GM13977 (cell line): ENCODE results near the gene GLRX2.

Experiments used
- DNase-seq: peaks from one replicate; pipeline ENCODE4 v3.0.0; 2012; ENCODE audit warnings: low spot score
- CTCF ChIP-seq: IDR thresholded peaks from 2 replicates; pipeline ENCODE4 v1.5.1; 2012; ENCODE audit warnings: mild to moderate bottlenecking, control low read depth; ENCODE audit not compliant: insufficient read depth; ENCODE audit errors: extremely low read depth, missing control alignments
- in situ Hi-C: fragments of 300-500 bp; cut with MboI; formaldehyde crosslinking; loops from one replicate; pipeline ENCODE4 v1.12.0; 2022; ENCODE audit warnings: low sequenced_read_pairs, low pct_unique_long_range_greater_than_20kb, mixed read lengths, inconsistent platforms; ENCODE audit not compliant: unreplicated experiment

The GLRX2 gene

DNA sequence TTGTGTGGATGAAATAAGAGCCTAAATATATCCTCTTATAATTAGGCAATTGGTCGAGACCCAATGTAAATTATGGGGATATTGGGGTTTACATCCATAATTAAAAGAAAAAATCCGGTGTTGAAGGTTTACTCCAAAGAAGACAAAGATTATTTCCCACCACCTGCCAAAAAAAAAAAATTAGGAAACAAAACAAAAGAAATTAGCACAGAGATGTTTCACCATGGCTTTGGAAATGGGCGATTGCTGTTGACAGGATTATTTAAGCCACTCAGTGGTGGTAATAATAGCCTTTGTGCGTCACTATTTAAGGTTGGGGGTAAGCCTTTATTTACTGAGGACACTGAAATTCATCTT lies 585 bp upstream of the GLRX2 start:
- in situ Hi-C loops: no loop called here
- no peak for DNase-seq
- TF ChIP-seq CTCF: no peak

- peak; percentile 60 for DNase-seq
- TF ChIP-seq CTCF: no peak
- in situ Hi-C loops: no loop called here
Observed at GRCh38 chr1:193104502-193104906, 710 bp downstream of the GLRX2 start.

DNA sequence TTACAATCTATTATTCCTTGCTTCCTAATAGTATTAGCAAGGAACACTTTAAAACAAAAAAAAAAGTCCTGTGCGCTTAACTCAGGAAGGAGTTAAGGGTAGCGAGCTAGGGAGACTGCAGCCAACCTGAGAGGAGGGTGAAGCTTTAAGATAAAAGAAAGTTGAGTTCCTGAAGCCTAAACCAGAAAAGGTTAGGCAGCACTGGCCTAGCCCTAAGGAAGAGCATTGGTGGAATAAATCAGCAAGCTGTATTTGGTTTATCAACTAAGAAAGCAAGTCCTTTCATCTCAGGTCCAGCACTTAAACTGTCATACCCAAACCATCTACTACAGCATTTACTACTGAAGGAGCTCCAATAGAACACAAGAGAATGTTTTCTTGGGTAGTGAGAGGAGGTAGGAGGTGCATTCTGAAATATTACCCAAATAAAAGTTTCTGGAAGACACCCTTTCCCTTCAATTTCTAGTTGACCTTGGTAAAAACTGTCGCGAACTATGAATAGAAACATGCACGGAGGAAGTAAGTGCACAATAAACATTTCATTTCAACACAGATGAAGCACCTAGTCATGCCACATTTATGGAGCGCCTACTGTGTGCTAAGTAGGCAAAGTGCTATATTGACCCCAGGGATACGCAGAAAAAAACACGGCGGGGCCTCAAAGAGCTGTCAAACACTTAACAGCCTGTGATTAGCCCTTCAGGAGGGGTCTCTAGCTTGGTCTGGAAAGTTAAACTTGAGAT lies 1.3 kb downstream of the GLRX2 start:
- peak; percentile 31 for DNase-seq
- in situ Hi-C loops: no loop called here
- TF ChIP-seq CTCF: no peak

GRCh38 chr1:193102662-193103061 lies 2.6 kb downstream of the GLRX2 start:
- no peak for TF ChIP-seq CTCF
- in situ Hi-C loops: no loop called here

GRCh38 chr1:193094112-193094511 lies 11.1 kb downstream of the GLRX2 start:
- TF ChIP-seq CTCF: no peak
- DNase-seq: no peak
- in situ Hi-C loops: no loop called here

More at GRCh38 chr1:193102662-193103061, 2.6 kb downstream of the GLRX2 start:
- DNase-seq: no peak

DNA sequence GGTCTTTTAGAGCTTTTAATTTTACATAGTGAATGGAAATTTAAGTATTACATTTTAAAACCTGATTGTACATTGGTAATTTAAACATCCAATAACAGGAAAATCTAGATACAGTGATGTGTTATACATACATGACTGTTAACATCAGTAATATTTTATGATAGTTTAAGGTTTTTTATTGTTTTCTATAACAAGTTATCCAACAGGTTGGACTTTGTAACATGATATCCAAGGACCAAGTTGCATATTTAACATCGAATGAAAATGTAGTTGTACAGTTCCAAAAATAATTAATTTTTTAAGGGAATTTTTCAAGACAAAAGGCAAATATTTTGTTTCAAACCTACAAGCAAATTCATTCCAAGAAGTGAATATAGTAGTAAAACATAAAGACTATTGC lies 14.3 kb downstream of the GLRX2 start:
- no peak for TF ChIP-seq CTCF
- DNase-seq: no peak
- in situ Hi-C loops: no loop called here
